HG02642 (cell line): ENCODE results near the gene DNAJC27.

Experiments
- ATAC-seq: cut with Tn5 transposase; IDR thresholded peaks from one replicate; pipeline ENCODE4 v1.9.1; 2021; ENCODE audit warnings: mild to moderate bottlenecking; ENCODE audit not compliant: unreplicated experiment, poor library complexity

DNAJC27 gene

DNA sequence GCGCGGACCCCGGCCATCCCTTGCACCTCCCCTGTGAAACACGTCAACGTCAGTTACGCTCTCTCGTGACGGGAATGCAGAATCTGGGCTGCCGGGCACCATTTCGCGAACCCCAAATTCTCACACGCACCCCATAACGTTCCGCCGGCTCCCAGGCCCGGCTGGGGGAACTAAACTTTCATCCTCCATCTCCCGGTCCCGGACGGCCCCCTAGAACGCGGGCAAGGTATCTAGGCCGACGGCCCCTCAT is 544 bp downstream of the DNAJC27 start:
- no peak for ATAC-seq

- no peak for ATAC-seq
Observed at GRCh38 chr2:24970483-24971285, 1.1 kb downstream of the DNAJC27 start.

DNA sequence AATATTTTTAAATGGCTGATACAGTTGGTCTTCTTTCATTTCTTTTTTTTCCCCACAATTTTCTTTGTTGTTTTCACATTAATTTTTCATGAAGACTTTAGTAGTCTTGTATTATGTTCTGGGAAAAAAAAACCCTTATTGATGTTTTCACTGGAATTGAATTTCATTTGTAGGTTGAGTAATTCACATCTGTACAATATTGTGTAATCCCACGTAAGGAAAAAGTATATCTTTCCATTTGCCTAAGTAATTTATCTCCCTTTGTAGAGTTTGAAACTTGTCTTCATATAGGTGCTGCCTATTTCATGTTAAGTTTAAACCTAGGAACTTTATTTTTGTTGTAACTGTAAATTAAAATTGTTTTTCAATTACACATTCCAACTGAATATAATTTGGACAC is 2.0 kb downstream of the DNAJC27 start:
- ATAC-seq: no peak

- ATAC-seq: no peak
Observed at GRCh38 chr2:24961903-24962302, 9.9 kb downstream of the DNAJC27 start.

DNA sequence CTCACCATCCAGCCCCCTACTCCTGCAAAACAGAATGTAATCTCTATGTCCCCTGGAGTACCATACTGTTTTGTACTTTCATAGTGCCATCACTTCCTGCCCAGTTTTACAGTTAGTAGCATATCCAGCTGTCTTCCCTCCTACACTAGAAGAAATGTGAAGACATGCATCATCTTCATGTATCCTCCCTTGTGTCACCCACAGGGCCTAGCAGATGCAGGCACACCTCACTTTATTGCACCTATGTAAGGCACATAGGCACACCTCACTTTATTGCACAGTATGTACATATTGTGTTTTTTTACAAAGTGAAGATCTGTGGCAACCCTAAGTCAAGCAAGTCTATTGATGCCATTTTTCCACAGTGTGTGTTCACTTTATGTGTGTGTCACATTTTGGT is 12.0 kb downstream of the DNAJC27 start:
- ATAC-seq: no peak

- ATAC-seq: no peak
Observed at GRCh38 chr2:24958411-24958935, 13.3 kb downstream of the DNAJC27 start.

DNA sequence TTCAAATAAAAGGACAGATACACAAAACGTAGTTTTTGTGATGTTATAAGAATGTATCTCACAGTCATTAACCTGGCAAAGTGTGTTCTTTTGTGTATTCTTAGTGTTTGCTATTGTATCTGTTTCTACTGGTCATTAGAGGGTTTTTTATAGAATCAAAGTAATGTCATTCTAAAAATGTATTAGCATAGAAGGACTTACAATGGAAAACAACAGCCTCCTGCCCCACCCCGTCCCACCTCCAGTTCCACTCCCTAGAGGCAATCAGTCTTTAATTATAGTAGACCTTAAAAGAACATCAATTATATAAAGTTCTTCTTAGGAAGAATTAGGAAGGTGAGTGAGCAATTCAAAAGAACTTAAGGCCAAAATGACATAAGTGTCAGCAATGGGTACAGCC is 13.8 kb downstream of the DNAJC27 start:
- no peak for ATAC-seq

GRCh38 chr2:24957221-24957620 is 14.5 kb downstream of the DNAJC27 start:
- no peak for ATAC-seq

DNA sequence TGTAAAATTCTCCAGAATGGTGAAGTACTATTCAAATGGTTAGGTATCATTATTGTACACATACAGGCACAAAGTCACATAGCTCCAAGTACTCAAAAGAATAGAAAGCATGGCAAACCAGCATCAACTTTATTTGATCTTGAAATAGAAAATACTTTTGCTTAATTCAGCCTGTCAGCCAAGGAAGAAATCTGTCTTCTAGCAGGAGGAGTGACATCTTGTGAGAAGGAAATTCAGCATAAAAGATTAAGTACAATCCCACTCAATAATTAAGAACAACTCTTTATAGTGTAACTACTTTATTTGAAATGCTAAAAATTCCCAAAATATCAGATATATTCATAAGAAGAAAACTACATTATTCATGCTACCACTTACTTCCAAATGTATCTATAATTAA is 15.8 kb downstream of the DNAJC27 start:
- no peak for ATAC-seq

DNA sequence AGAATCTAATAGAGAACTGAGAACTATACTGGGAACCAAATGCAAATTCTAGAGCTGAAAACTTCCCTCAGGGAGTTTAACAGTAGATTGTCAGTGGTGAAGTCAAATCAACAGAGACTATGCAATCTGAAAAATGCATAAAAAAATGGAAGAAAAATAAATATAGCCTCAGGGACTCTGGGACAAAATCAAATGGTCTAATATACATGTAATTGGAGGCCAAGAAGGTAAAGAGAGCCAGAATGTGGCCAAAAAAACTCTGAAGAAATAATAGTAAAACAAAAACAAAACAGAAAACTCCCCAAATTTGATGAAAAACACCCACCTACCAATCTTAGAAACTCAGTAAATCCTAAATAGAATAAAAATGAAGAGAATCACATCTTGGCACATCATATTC is 16.5 kb downstream of the DNAJC27 start:
- ATAC-seq: no peak

DNA sequence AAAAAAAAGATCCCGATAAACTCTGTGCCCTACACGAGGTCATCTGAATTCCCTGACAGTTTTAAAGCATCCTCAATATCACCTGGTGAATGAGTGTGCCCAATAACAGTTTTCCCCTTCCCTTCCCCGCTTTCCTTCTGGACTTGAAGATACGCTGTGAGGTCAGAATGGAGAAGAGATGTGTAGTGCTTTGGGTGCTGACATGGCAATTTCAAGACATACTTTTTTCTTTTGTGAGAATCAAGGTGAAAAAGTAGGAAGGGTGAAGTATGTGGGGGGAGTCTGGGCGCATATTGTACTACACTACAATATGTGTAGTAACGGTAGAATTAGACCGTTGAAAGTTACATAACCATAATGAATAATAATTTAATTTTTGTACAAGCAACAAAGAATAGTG is 21.7 kb downstream of the DNAJC27 start:
- no peak for ATAC-seq

DNA sequence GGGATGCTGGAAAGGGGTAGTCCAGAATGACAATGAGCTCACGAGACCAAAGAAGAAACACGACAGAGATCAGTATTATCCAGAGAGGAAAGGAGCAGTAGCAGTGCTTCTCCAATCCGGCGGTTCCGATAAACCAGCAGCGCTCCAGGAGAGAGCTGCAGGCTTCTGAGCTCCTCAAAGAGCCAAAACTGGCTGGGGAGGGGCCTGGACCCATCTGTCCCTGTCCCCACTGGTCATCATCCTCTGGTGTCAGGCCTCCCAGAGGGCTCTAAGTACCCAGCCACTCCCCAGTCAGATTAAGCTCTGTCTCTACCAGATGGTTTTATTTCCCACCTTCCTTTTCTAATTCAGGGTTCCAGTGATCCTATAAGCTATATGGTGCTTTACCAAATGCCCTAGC is 23.2 kb downstream of the DNAJC27 start:
- no peak for ATAC-seq

- no peak for ATAC-seq
Observed at GRCh38 chr2:24947561-24948157, 24.1 kb downstream of the DNAJC27 start.

DNA sequence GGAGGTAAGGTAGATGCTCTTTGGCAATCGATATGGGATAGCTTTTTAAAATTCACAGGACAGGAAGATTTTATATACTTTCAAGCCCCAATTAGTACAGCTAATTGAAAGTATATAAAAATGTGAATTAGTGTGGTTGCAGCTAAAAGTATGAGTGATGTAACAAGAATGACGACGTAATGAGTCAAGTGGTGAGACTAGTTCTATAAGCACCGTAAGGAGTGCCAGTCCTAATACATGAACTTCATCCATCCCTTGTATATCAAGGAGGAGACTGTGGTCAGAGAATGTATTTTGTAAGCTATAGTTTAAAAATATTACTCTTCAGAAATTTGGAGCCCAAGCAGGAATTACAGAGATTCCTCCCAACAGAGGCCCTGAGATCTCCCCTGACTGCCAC is 25.8 kb downstream of the DNAJC27 start:
- no peak for ATAC-seq

DNA sequence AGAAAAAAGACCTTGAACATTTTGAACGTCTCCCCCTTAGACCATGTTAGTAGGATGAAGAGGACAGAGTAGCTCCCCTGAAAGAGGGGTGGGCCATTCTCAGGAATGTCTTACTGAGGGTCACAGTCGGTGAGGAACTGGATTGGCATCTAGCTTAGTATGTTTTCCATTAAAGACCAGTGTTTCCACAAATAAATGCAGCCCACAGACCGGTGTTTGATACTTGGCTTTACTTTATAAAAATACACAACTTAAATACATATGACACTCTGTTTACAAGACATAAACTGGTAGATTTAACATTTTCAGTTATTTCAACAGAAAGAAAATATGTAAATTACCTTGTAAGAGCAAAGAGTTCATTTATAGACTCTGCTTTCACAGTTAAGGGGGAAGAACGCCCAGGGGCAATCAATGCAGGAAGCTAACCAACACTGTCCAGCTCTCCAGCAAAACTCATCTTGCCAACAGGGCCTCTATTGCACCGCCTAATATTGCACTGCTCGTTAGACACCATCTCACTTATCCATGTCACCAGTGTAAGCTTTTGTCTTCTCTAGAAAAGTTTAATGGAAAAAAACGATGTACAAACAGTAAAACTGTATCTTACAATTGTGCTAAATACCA is 28.2 kb downstream of the DNAJC27 start:
- no peak for ATAC-seq

- no peak for ATAC-seq
Observed at GRCh38 chr2:24939353-24939752, 32.4 kb downstream of the DNAJC27 start.

- no peak for ATAC-seq
Observed at GRCh38 chr2:24937236-24937635, 34.5 kb downstream of the DNAJC27 start.

GRCh38 chr2:24935145-24935544 is 36.6 kb downstream of the DNAJC27 start:
- no peak for ATAC-seq

DNA sequence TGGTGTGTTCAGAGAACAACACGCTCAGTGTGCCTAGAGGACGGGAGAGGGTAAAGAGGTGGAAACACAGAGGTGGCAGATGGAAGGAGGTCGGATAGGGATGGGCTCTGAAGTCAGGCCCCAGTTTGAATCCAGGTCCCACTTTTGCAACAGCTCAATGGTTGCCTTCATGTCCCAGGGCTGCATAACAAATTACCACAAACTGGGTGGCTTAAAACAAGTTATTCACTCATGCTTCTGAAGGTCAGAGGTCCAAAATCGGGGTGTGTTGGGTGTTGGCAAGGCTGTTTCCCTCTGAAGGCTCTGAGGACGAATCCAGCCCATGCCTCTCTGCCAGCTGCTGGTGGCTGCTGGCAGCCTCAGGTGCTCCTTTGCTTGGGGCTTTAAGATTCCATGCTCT is 39.0 kb downstream of the DNAJC27 start:
- ATAC-seq: no peak

GRCh38 chr2:24930768-24931167 is 41.0 kb downstream of the DNAJC27 start:
- ATAC-seq: peak; percentile 66

DNA sequence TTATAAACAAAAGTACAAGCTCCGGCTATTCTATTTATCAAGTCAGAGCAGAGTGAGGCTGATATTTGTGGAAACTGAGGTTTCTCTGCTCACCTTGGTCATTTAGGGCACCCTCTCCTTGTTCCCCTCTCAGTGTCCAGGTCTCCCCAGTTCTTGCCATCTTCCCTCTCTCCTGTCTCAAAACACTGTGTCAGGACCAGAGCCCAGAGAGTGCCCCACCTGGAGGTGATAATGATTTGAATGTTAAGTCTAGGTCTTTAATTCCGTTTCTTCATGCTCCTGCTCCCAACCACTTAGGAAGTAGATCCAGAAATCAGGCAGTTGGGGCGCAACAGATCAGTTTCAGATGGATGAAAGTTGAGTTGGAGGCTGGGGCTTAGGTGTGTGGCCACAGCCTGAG is 42.5 kb downstream of the DNAJC27 start:
- ATAC-seq: no peak

- no peak for ATAC-seq
Observed at GRCh38 chr2:24928036-24928435, 43.7 kb downstream of the DNAJC27 start.
